ENCODE results near the gene ZNF536.

The ZNF536 gene

GRCh38 chr19:30606114-30607050, 234.2 kb downstream of the ZNF536 start:
- no peak for DNase-seq (ENCODE audit: low read depth in 2 of 2)

All from stimulated activated CD4-positive, alpha-beta T cell treated with anti-CD3 and anti-CD28 coated beads, Interleukin-15, amount 100 ng/mL, for 48 hours (primary cell).